HG03175 (cell line): ENCODE data around the gene BANP.
"Not testable (repeated sequence)": the region's sequence is repeated elsewhere in the genome, so short reads cannot be mapped to it uniquely, and the experiment has no call there.

Source experiments
- ATAC-seq: cut with Tn5 transposase; IDR thresholded peaks from one replicate; pipeline ENCODE4 v1.9.1; 2021; ENCODE audit warnings: mild to moderate bottlenecking, moderate library complexity; ENCODE audit not compliant: unreplicated experiment

BANP gene

GRCh38 chr16:88076211-88076931, 125.1 kb downstream of the BANP start:
- ATAC-seq = no peak

GRCh38 chr16:88076932-88077320, 125.7 kb downstream of the BANP start:
- ATAC-seq = not testable (repeated sequence)

DNA sequence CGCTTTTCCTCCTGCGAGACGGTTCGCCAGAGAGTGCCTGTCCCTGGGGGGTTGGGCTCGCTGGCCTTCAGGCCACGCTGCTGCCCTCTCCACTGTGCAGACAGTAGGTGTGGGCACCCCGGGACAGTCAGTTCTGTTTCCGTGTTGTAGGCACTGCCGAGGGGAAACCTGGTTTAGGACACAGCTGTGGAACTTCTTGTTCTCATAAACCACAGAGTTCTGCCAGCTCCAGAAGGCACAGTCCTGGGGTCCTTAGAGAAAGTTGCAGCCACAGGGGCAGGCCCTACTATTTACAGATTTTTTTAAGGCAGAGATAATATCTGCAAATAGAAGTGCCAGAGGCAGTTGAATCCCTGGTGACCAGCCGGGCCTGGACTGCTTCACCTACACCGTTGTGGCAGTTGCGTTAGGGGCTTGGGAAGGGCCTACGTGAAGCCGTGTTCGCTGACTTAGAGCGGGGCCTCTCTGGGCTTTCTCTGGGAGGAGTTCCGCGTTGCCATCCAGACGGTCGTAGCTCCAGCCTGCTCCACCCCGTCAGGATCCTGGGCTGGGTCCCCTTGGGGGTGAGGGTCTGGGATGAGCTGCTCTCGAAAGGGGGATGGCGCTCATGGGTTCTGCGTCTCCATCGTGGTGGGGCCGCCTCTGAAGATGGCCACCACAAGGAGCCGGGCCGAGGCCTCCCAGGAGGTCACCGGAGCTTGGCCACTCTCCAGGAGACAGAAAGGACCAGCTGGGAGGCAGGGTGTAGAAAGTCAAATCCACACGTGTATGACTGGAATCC, 126.3 kb downstream of the BANP start:
- ATAC-seq = no peak

- ATAC-seq = no peak
These were observed 127.0 kb downstream of the BANP start for GRCh38 chr16:88078111-88078775.

GRCh38 chr16:88083582-88083981, 132.3 kb downstream of the BANP start:
- ATAC-seq = no peak

DNA sequence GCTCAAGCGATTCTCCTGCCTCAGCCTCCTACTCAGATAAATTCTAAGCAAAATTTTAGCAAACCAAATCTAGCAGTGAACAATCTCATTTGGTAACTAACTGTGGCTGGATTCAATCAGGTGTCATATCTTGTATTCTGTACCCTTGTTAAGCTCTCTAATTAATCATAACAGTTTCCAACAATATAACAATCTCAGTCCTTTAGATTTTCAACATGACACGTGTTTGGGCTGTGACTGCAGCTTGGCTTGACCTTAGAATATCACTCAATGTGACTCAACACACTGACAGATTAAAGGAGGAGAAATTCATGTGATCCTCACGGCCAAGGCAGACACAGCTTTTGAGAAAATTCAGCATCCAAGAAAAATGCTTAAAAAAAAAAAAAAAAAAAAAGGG, 133.6 kb downstream of the BANP start:
- ATAC-seq = no peak

DNA sequence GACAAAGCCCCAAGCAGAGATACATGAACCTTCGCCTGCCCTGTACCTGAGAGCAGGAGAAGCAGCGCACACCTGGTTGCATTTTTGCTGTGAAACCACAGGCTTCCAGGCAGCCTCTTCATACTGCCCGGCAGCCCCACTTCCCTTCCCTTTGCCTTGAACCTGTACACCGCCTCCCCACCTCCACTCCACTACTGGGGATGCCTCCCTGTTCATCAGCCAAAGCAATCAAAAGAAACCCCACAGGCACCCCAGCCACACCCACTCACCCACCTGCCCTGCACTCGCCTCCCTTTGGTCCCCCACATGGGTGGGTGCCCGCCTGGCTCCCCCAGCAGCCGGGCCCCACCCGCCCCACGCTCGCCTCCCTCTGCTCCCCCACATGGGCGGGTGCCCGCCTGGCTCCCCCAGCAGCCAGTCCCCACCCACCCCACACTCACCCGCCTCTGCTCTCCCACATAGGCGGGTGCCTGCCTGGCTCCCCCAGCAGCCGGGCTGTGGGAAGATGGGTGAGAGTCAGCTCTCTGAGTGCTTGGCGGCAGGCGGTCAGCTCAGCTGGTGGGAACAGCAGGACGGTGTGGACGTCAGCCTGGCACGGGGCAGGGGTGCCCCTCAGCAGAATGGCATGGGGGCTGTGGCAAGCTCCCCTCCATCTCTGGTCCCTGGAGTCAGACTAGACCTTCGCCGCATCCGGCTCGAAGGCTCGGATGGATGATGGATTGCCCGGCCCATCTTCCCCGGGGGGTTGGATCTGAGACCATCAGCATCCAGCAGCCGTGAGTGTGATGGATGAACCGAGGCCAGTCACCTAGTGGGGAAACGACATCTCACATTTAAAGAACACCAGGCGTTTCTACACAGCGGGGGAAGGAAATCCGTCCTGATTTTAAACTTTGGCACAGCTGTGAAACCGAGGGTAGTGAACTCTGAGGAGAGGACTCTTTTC, 135.6 kb downstream of the BANP start:
- no peak for ATAC-seq

- ATAC-seq = no peak
These were observed 136.3 kb downstream of the BANP start for GRCh38 chr16:88087517-88087877.

- ATAC-seq = no peak
These were observed 136.9 kb downstream of the BANP start for GRCh38 chr16:88088161-88088581.

- not testable (repeated sequence) for ATAC-seq
These were observed 137.4 kb downstream of the BANP start for GRCh38 chr16:88088611-88089010.

GRCh38 chr16:88089071-88089470, 137.8 kb downstream of the BANP start:
- not testable (repeated sequence) for ATAC-seq

- not testable (repeated sequence) for ATAC-seq
These were observed 138.6 kb downstream of the BANP start for GRCh38 chr16:88089632-88090376.

GRCh38 chr16:88090377-88091175, 139.3 kb downstream of the BANP start:
- ATAC-seq = not testable (repeated sequence)

- ATAC-seq = not testable (repeated sequence)
These were observed 140.2 kb downstream of the BANP start for GRCh38 chr16:88091221-88091971.

- ATAC-seq = not testable (repeated sequence)
These were observed 140.7 kb downstream of the BANP start for GRCh38 chr16:88091972-88092302.

- not testable (repeated sequence) for ATAC-seq
These were observed 141.7 kb downstream of the BANP start for GRCh38 chr16:88092791-88093555.

- ATAC-seq = not testable (repeated sequence)
These were observed 142.5 kb downstream of the BANP start for GRCh38 chr16:88093556-88094252.
